Stimulated activated CD4-positive, alpha-beta T cell treated with anti-CD3 and anti-CD28 coated beads, Interleukin-15, amount 100 ng/mL, for 48 hours (primary cell): ENCODE data around the gene C2CD2.
A peak's percentile ranks its signal among the peaks of the same experiment; 100 is the strongest.
"Not testable (repeated sequence)": the region's sequence is repeated elsewhere in the genome, so short reads cannot be mapped to it uniquely, and the experiment has no call there.

Experiments used
- DNase-seq, 2 donors: peaks; one replicate each; pipeline ENCODE4 v3.0.0-alpha.2; 2020; ENCODE audit warnings: low read depth in 2 of 2

Gene C2CD2

GRCh38 chr21:41953831-41954653, at the start of gene C2CD2:
C2CD2 (minus strand) TSS chr21:41954018; CDS start chr21:41953648, 370 bp downstream.
- DNase-seq: peak in 1 of 2 donors; percentile 12

GRCh38 chr21:42003051-42003461, 49.2 kb upstream of the C2CD2 start:
- no peak for DNase-seq

GRCh38 chr21:42002421-42002958, 48.7 kb upstream of the C2CD2 start:
- DNase-seq: peak; percentile 74 to 80

GRCh38 chr21:42001781-42002180, 48.0 kb upstream of the C2CD2 start:
- DNase-seq: no peak

GRCh38 chr21:42000908-42001307, 47.1 kb upstream of the C2CD2 start:
- no peak for DNase-seq

- no peak for DNase-seq
Measured at GRCh38 chr21:41997657-41998056, 43.8 kb upstream of the C2CD2 start.

GRCh38 chr21:41995577-41995976, 41.8 kb upstream of the C2CD2 start:
- DNase-seq: no peak

GRCh38 chr21:41994613-41995012, 40.8 kb upstream of the C2CD2 start:
- DNase-seq: not testable (repeated sequence)

GRCh38 chr21:41993744-41994143, 39.9 kb upstream of the C2CD2 start:
- DNase-seq: no peak

- no peak for DNase-seq
Measured at GRCh38 chr21:41992576-41992975, 38.8 kb upstream of the C2CD2 start.

- no peak for DNase-seq
Measured at GRCh38 chr21:41991659-41992058, 37.8 kb upstream of the C2CD2 start.

GRCh38 chr21:41989698-41990097, 35.9 kb upstream of the C2CD2 start:
- no peak for DNase-seq

- no peak for DNase-seq
Measured at GRCh38 chr21:41987310-41987709, 33.5 kb upstream of the C2CD2 start.

GRCh38 chr21:41985662-41986416, 32.0 kb upstream of the C2CD2 start:
- no peak for DNase-seq

- DNase-seq: no peak
Measured at GRCh38 chr21:41983229-41983628, 29.4 kb upstream of the C2CD2 start.

- no peak for DNase-seq
Measured at GRCh38 chr21:41980561-41980960, 26.7 kb upstream of the C2CD2 start.

GRCh38 chr21:41979751-41980369, 26.0 kb upstream of the C2CD2 start:
- DNase-seq: no peak

- no peak for DNase-seq
Measured at GRCh38 chr21:41979335-41979734, 25.5 kb upstream of the C2CD2 start.

- DNase-seq: no peak
Measured at GRCh38 chr21:41977034-41977950, 23.5 kb upstream of the C2CD2 start.

- DNase-seq: no peak
Measured at GRCh38 chr21:41976611-41977010, 22.8 kb upstream of the C2CD2 start.
